NCI-H1417 (cell line): ENCODE results near the gene TEX55.
"Not testable (repeated sequence)": the region's sequence is repeated elsewhere in the genome, so short reads cannot be mapped to it uniquely, and the experiment has no call there.

Experiments
- DNase-seq, 3 experiments: peaks; one replicate each; lab custom pipeline; 2025; lab: John Stamatoyannopoulos, UW

Gene TEX55

DNA sequence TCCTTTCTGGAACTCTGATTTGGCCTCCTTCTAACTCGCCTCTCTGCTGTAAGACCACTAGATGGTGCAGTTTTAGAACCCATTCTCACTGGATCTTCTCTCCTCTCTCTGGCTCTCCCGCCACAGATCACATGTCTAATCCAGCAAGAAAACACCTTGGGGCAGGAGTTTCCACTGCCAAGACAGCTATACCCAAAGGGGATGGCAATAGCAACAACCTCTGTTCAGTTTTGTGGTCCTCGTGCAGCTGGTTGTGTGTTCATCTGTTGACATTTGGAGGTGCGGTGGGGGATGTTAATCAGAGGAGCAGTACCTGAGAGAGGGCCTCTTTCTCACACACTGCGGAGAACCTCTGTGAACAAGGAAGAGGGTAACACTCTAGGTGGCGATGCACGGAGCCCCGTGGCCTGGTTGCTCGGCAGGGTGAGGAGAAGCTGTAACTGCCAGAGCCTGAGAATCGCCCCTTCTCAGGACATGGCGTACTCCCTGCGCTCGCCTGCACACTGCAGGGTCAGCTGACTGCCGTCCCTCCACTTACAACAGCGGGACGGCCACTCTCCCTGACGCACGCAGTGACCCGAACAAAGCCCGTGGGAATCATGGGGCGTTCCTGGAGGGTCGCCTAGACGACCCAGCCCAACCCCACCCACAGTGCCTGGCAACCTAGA lies at the start of gene TEX55:
Gene TEX55 (plus strand): TSS at position 666 of the 668 bp plus-strand sequence. CDS start 25 bp downstream, outside the sequence.
- DNase-seq = peak; percentile 30 to 91 (median 85)

DNA sequence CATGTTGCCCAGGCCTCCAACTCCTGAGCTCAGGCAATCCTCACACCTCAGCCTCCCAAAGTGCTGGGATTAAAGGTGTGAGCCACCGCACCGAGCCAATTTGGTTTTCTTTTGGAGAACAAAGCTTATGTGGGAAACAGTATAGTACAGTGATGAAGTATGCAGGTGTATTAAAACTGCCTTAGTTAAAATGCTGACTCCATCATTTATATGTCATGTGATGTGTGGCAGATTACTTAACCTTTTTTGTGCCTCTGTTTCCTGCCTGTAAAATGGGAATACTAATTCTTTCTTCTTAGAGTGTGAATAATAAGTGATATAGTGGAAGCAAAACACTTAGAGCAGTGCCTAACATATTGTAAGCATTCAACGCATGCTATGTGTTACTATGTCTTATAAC lies 48.0 kb upstream of the TEX55 start:
- no peak for DNase-seq

DNA sequence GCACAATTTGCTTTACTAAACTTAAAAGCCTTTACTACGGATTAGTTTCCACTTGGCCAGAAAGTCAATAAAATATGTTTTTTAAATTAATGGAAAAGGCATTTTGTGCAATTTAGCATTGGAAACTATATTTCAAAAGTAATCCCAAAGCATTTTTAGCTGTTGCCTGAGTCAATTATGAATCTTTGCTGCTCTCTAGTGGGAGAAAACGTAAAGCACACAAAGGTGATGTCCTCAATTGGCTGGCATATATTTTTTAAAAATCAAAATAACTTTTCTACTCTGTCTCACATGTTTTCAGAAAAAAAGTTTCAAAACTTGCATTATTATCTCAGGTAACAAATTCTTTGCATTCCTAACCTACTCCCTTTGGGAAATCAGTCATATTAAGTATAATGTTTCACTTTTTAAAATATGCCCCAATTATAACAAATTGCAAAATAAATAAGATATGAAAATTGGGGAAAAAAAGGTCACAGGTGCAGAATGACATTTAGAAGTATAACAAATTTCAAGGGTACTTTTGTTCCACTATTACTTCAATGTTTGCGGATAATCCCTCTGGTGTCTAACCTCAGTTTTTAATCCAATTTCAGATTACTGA lies 47.2 kb upstream of the TEX55 start:
- DNase-seq = peak; percentile 9 to 70 (median 56)

DNA sequence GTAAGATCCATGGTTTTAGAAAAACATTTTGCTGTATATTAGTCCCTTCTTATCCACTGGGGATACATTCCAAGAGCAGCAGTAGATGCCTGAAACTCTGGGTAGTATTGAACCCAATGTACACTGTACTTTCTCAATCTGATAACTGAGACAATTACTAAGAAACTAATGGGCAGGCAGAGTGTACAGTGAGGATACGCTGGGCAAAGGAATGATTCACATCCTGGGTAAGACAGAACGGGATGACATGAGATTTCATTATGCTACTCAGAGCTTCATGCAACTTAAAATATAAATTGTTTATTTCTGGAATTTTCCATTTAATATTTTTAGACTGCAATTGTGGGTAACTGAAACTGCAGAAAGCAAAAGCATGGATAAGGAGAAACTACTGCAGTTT lies 46.2 kb upstream of the TEX55 start:
- DNase-seq = no peak

DNA sequence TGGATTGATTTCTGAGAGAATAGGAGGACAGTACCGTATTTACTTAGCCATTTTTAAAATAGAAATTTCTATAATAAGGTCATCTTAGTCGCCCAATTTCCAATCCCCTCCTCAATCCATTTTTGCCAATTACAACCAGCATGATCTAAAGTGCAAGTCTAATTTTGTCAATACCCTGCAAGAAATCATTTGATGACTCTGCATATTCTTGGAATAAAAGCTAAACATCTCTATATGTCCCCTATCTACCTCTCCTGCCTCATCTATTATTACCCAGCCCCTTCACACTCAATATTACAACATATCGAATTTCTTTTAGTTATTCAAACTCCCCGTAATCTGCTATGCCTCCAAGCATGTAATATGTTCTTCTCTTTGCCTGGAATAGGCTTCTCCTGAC lies 41.9 kb upstream of the TEX55 start:
- DNase-seq = no peak

DNA sequence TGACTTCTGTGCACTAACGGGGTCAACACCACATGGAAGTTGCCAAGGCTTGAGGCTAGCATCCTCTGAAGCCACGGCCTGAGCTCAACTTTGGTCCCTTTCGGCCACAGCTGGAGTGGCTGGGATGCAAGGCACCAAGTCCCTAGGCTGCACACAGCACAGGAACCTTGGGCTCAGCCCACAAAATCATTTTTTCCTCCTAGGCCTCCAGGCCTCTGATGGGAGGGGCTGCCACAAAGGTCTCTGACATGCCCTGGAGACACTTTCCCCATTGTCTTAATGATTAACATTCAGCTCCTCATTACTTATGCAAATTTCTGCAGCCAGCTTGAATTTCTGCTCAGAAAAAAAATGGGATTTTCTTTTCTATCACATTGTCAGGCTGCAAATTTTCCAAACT lies 27.6 kb upstream of the TEX55 start:
- not testable (repeated sequence) for DNase-seq

DNA sequence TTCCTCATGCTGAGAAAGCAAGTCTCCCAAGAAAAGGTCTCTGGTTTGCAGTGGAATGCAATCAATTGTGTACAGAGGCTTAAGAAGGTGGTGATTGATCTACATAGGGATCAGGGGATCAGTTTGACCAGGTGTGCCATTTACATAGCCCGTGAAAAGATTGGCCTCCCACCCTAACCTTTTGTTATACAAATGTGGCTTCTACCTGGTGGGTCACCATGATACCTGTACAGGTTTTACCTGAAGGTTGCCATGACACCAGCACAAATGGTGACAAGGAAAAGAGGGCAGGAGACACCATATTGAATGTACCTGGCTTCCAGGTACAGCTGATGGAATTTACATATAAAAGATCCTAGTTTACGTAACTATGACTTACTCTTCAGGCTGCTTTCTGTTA lies 25.5 kb upstream of the TEX55 start:
- DNase-seq = no peak

DNA sequence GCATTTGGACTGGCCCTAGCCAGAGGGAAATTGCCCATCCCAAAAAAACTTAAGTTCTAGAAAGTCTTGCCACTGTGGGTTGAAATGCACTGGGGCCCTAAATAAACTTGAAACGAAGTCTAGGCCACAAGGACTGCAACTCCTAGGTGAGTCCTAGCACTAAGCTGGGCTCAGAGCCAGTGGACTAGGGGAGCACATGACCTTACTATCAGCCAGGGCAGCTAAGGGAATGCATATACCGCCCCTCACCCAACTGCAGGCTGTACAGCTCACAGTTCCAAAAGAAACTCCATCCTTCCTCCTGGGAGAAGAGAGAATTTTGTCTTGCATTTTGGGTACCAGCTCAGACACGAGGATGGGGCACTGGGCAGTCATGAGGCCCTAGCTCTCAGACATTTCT lies 23.6 kb upstream of the TEX55 start:
- no peak for DNase-seq

DNA sequence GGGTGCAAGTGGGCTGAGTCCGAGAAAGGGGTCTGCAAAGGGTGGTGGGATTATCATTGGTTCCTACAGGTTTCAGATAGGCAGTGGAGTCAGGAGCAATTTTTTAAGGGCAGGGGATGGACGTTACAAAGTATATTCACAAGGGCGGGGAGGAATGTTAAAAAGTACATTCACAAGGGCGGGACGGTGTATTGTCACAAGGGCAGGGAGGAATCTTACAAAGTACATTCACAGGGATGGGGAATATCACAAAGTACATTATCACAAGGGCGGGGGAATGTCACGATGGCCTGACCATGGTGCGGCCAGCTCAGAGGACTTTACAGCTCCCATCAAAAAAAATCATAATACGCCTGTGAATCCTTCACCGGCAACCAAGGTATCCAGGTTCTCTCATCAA lies 20.6 kb upstream of the TEX55 start:
- DNase-seq = no peak

DNA sequence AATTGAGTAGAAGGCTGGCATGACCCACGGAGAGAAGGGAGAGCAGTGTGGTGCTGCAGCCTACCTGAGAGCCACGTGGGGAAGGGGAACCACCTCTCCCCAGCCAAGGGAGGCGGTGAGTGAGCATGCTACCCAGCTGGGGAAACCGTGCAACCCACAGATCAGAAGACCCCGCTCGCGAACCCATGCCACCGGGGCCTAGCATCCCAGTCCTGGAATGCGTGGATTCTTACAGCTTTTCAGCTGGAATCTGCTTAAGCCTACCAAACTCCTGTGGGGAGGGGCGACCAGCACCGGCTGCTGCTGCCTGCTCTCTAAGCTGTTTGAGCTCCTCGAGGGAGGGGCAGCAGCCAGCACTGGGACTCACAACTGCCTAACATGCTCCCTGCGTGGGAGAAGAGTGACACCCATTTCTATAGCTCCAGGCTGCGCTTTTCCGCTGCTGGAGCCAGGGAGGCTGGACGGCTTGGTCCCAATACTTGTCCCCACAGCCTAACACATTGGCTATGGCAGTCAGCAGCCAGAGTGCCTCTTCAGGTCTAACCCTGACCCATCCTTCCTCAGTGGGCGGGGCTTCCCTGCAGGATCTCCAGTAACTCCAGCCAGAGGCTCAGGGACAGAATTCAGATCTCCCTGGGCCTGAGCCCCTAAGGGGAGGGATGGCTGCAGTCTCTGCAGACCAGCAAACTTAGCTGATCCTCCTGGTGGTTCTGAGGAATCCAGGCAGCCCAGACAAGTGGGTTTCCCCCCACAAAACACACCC lies 20.0 kb upstream of the TEX55 start:
- DNase-seq = no peak

DNA sequence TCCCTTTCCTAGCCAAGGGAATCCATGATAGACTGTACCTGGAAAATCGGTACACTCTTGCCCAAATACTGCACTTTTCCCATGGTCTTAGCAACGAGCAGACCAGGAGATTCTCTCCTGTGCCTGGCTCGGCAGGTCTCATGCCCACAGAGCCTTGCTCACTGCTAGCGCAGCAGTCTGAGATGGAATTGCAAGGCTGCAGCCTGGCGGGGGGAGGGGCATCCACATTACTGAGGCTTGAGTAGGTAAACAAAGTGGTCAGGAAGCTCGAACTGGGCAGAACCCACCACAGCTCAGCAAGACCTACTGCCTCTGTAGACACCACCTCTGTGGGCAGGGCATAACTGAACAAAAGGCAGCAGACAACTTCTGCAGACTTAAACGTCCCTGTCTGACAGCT lies 15.7 kb upstream of the TEX55 start:
- not testable (repeated sequence) for DNase-seq

DNA sequence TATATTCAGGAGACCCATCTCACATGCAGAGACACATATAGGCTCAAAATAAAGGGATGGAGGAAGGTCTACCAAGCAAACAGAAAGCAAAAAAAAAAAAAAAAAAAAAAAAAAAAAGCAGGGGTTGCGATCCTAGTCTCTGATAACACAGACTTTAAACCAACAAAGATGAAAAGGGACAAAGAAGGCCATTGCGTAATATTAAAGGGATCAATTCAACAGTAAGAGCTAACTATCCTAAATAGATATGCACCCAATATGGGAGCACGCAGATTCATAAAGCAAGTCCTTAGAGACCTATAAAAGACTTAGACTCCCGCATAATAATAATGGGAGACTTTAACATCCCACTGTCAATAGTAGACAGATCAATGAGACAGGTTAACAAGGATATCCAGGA lies 13.7 kb upstream of the TEX55 start:
- DNase-seq = not testable (repeated sequence)

DNA sequence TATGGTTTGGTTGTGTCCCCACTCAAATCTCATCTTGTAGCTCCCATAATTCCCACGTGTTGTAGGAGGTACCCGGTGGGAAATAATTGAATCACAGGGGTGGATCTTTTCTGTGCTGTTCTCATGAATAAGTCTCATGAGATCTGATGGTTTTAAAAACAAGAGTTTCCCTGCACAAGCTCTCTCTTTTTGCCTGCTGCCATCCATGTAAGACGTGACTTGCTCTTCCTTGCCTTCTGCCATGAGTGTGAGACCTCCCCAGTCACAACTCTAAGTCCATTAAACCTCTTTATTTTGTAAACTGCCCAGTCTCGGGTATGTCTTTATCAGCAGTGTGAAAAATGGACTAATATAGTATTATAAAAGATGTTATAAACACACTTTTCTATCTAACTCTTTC lies 6.6 kb upstream of the TEX55 start:
- not testable (repeated sequence) for DNase-seq

DNA sequence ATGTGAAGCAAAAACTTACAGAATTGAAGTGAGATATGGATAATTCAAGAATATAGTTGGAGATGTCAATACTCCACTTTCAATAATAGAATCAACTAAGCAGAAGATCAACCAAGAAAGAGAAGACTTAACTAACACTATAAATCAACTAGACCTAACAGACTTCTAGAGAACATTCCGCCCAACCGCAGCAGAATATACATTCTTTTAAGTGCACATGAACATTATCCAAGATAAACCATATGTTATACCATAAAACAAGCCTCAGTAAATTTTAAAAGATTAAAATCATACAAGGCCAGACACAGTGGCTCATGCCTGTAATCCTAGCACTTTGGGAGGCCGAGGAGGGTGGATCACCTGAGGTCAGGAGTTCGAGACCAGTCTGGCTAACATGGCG lies 5.5 kb upstream of the TEX55 start:
- DNase-seq = no peak

DNA sequence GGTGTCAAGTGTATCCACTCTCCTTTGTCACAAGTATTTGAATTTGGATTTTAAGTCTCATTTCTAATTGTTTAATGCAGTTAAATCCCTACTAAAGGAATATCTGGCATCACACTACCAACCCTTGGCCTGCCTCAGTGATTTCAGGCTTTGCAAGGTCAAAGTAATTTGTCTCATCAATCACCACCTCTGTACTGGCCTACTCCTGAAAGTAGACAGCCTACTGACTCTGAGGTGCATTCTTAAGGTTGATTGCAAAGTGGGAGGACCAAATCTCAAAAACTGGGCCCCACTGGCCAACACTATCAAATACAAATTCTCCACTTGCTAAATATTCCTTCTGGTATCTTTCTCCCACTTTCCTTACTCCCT lies 851 bp upstream of the TEX55 start:
- no peak for DNase-seq

DNA sequence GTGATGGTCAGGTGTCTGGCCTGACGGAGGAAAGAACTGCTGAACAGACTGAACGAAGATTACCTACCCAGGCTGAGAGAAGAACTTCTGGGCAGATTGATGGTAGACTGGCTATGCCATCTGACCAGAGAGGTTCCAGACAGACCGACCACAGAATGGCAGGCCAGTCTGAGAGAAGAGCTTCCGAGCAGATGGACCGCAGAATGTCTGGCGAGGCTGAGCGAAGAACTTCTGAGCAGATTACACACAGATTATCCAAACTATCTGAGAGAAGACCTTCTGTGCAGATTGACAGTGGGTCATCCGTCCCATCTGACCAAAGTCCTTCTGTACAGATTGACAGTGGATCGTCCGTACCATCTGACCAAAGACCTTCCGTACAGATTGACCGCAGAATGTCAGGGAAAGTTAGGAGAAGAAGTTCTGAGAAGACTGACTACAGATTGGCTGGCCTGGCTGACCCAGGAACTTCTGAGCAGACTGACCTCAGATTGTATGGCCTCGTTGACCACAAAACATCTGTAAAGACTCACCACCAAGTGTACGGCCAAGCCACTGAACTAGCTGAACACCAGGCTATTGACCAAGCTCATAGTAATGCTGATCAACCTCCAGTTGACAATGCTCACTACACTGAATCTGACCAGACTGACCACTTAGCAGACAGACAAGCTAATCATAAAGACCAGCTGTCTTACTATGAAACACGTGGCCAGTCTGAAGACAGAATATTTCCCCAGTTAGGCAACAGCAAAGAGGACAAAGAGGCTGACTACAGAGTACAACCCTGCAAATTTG lies 812 bp downstream of the TEX55 start:
- no peak for DNase-seq

DNA sequence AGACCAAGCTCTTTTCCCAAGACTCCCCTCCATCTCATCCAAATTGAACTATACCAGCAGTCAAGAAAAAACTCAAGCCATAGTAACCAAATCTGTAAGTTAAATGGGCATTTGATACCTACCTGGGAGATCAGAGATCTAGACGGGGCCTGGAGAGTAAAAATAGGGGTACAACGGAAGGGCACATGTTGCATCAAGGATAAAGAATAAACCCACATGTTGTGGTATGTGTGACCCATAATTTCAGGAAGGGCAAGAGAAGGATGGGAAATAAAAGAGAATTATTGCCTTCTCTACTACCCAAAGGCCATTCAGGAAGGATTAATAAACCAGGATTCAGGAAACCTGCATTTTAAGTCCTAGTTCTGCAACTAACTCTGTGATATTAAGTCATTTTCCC lies 1.5 kb downstream of the TEX55 start:
- no peak for DNase-seq

DNA sequence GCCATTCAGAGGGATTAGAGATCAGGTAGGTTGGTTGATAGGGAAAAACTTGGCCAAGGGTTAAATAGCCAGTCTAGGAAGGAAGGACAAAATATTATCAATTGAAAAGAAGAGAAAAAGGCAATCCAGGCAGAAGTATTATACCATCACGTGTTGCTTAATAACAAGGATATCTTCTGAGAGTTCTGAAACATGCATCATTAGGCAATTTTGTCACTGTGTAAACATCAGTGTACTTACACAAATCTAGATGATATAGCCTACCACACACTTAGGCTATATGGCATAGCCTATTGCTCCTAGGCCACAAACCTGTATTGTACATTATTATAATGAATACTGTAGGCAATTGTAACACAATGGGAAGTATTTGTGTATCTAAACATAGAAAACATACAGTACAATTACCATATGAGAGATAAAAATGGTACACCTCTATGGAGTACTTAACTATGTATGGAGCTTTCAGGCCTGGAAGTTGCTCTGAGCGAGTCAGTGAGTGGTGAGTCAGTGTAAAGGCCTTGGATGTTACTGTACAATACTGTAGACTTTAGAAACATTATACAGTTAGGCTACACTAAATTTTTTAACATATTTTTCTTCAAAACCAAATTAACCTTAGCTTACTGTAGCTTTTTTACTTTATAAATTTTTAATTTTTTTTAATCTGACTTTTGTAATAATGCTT lies 2.7 kb downstream of the TEX55 start:
- DNase-seq = peak in 1 of 3 experiments; percentile 23

DNA sequence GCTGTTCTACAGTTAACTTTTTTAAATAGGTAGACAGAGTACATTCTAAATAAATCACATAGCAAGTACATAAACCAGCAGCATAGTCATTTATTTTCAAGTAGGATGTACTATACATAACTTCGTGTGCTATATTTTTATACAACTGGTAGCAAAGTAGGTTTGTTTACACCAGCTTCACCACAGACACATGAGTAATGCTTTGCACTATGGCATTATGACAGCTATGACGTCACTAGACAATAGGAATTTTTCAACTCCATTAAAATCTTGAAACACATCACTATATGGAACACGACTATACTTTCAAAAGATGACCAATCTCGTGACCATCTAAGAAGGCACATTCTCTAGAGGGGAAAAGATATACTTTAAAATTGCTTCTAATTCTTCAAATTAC lies 3.5 kb downstream of the TEX55 start:
- DNase-seq = no peak

DNA sequence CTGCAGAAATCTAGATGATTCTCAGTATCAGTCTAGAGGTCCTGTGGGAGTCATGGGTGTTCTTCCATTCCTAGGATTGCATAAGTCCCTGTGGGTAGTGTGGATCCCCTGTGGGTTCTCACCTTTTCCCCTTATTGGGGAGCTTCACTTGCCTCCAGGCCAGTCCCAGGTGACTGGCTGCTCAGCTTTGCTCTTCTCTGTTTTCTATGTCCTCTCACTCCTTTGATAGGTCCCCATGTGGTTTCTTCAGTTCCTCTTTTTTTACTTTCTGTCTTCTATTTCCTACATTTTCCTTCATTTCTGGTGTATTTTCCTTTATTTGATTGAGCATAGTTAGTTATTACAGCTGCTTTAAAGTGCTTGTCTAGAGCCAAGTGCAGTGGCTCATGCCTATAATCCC lies 10.9 kb downstream of the TEX55 start:
- DNase-seq = no peak

DNA sequence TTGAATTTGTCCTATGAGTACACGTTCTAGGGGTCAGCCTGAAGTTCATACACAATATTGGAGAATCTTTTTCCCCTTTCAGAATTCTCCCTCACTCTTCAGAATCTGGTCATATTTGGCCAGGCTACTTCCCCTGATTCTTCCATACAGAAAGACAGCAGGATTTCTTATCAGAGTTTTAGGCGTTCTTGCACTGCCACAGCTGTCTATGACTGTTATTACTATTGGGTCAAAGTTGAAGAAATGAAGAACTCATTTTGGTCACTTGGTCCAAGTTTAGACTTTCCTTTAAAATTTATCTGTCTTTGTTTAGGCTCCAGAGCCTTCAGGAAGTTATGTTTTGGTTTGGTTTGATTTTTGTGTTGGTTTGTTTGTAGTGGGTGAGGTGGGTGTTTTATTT lies 12.0 kb downstream of the TEX55 start:
- no peak for DNase-seq

DNA sequence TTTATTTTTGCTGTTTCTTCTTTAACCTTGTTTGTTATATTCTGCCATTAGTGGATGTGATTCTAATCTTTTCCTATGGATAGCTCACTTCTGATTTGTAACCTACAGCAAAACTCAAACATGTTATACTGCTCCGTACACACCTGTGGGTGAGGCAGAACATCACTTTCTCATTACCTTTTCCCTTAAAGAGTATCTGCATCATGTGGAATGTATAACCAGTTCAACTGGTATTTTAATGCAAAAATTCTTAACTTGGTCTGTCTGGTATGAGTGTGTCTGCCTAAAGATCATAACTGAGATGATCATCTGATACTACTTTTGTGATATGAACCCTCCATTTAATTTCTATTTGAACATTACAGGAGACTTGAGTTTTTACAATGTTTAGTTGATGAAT lies 14.4 kb downstream of the TEX55 start:
- no peak for DNase-seq
